Common myeloid progenitor, CD34-positive (primary cell): Measurements from ENCODE around the gene PSKH1.
"Not testable (repeated sequence)": the region's sequence is repeated elsewhere in the genome, so short reads cannot be mapped to it uniquely, and the experiment has no call there.

Experiments used
- CTCF ChIA-PET: fragments of 350-600 bp; sonication (Branson Sonifier 250); formaldehyde crosslinking; loops from one replicate; lab custom pipeline; 2021; ENCODE audit warnings: antibody characterized with exemption; lab: Charles Lee
- POLR2A ChIA-PET: fragments of 350-600 bp; sonication (Branson Sonifier 250); formaldehyde crosslinking; loops from one replicate; lab custom pipeline; 2021; ENCODE audit warnings: antibody characterized with exemption; lab: Charles Lee
- DNase-seq, 3 donors: peaks; one replicate each; pipeline versions ENCODE4 v3.0.0 to v3.0.0-alpha.2; 2013
- H3K27ac ChIP-seq, 2 experiments: 1 replicate in 1 of 2; 2 replicates in 1 of 2; pipeline ENCODE4 v1.7.0; 2013; ENCODE audit warnings: inconsistent platforms in 2 of 2, low read length in 2 of 2, mild to moderate bottlenecking in 2 of 2, low read depth in 1 of 2, moderate library complexity in 1 of 2; ENCODE audit not compliant: severe bottlenecking in 2 of 2, insufficient read depth in 1 of 2, poor library complexity in 1 of 2
- H3K27me3 ChIP-seq, 5 experiments: replicated peaks in 2 of 5; 1 replicate in 3 of 5; 2 replicates in 2 of 5; pipeline versions ENCODE4 v1.6.1 to v1.7.0; 2013; ENCODE audit warnings: low read length in 4 of 5, mild to moderate bottlenecking in 2 of 5, moderate library complexity in 2 of 5, inconsistent platforms in 1 of 5; ENCODE audit not compliant: insufficient read depth in 5 of 5, control insufficient read depth in 4 of 5
- H3K36me3 ChIP-seq, 4 experiments: 1 replicate in 2 of 4; 2 replicates in 2 of 4; pipeline versions ENCODE4 v1.6.1 to v1.7.0; 2013; ENCODE audit warnings: low read length in 3 of 4, control low read depth in 1 of 4, mild to moderate bottlenecking in 1 of 4; ENCODE audit not compliant: control insufficient read depth in 4 of 4, insufficient read depth in 4 of 4
- H3K4me1 ChIP-seq, 4 experiments: 1 replicate in 3 of 4; 2 replicates in 1 of 4; pipeline versions ENCODE4 v1.6.1 to v1.7.1; 2013; ENCODE audit warnings: low read length in 3 of 4, mild to moderate bottlenecking in 3 of 4, control low read depth in 1 of 4, inconsistent platforms in 1 of 4, moderate library complexity in 1 of 4; ENCODE audit not compliant: control insufficient read depth in 4 of 4, insufficient read depth in 4 of 4; ENCODE audit errors: control extremely low read depth in 1 of 4
- H3K4me3 ChIP-seq, 7 experiments: 1 replicate in 4 of 7; 2 replicates in 3 of 7; pipeline versions ENCODE4 v1.5.1 to v1.7.0; 2013; ENCODE audit warnings: mild to moderate bottlenecking in 7 of 7, low read length in 6 of 7, moderate library complexity in 6 of 7, inconsistent platforms in 2 of 7, low read depth in 2 of 7, control low read depth in 1 of 7; ENCODE audit not compliant: insufficient read depth in 4 of 7, control insufficient read depth in 1 of 7; ENCODE audit errors: extremely low read depth in 1 of 7
- H3K9me3 ChIP-seq, 5 experiments: 1 replicate in 4 of 5; 2 replicates in 1 of 5; pipeline versions ENCODE4 v1.6.1 to v1.7.1; 2013; ENCODE audit warnings: low read length in 4 of 5, mild to moderate bottlenecking in 2 of 5, inconsistent platforms in 1 of 5, low read depth in 1 of 5, moderate library complexity in 1 of 5; ENCODE audit not compliant: control insufficient read depth in 4 of 5, insufficient read depth in 2 of 5; ENCODE audit errors: control extremely low read depth in 1 of 5
- WGBS: methylation state at CpG from one replicate; pipeline ENCODE4 v1.1.5; 2013; ENCODE audit not compliant: insufficient coverage; 5-methylcytosine and 5-hydroxymethylcytosine counted together

PSKH1 gene

GRCh38 chr16:67910158-67910557, 17.1 kb downstream of the PSKH1 start:
- ChIA-PET POLR2A (no interaction called here), CTCF (interaction anchor here (0.6 to 22.4 kb wide), 9 partner anchors 10 to 130 kb away, joined by 3 to 216 read pairs (median 4); partner anchors contain the start of genes NRN1L, PSKH1 and PSMB10)
- Histone ChIP-seq H3K4me3 (no peak overlapping the region), H3K9me3 (no peaks in the 10 kb centered on the region), H3K27ac (peak overlapping the region in 1 of 2 experiments; percentile 10), H3K27me3 (no peaks in the 10 kb centered on the region), H3K36me3 (peaks cover 4 to 46% (median 31%) of the 10 kb centered on the region in 4 experiments), H3K4me1 (peaks cover 0 to 15% (median 3%) of the 10 kb centered on the region in 4 experiments)
- WGBS: 66% methylated on average over 2 of the region's 2 CpGs
- peak in 2 of 3 donors; percentile 65 to 68 for DNase-seq

GRCh38 chr16:67914758-67915495, 21.9 kb downstream of the PSKH1 start:
- no peak overlapping the region for H3K27ac ChIP-seq
- no peaks in the 10 kb centered on the region for H3K27me3 ChIP-seq
- WGBS: 95% methylated on average over 4 of the region's 7 CpGs
- no peak for DNase-seq
- CTCF ChIA-PET: interaction anchor here (0.8 to 22.4 kb wide), 6 partner anchors 10 to 243 kb away, joined by 3 to 216 read pairs (median 8); partner anchors contain the start of genes NRN1L, PSKH1 and PSMB10
- POLR2A ChIA-PET: no interaction called here
- H3K4me1 ChIP-seq: peaks cover 0 to 11% (median 2%) of the 10 kb centered on the region in 4 experiments
- H3K4me3 ChIP-seq: no peak overlapping the region
- peaks cover 9 to 66% (median 38%) of the 10 kb centered on the region in 4 experiments for H3K36me3 ChIP-seq
- no peaks in the 10 kb centered on the region for H3K9me3 ChIP-seq

- H3K4me3 ChIP-seq, POLR2A ChIA-PET: not testable (repeated sequence)
- 100% methylated on average over 1 of the region's 2 CpGs for WGBS
Observed at GRCh38 chr16:67915496-67915769, 22.4 kb downstream of the PSKH1 start.

GRCh38 chr16:67915831-67916723, 23.0 kb downstream of the PSKH1 start:
- WGBS: 91% methylated on average over 3 of the region's 7 CpGs
- Histone ChIP-seq H3K27ac (no peak overlapping the region), H3K27me3 (no peaks in the 10 kb centered on the region), H3K9me3 (no peaks in the 10 kb centered on the region), H3K4me3 (no peak overlapping the region), H3K4me1 (peaks cover 0 to under 1% (median 0%) of the 10 kb centered on the region in 4 experiments), H3K36me3 (peaks cover 11 to 59% (median 35%) of the 10 kb centered on the region in 4 experiments)
- POLR2A ChIA-PET: no interaction called here
- CTCF ChIA-PET: interaction anchor here (1.1 to 22.4 kb wide), 8 partner anchors 8 to 244 kb away, joined by 3 to 216 read pairs (median 6); partner anchors contain the start of genes NRN1L and PSKH1
- no peak for DNase-seq

More at GRCh38 chr16:67915496-67915769, 22.4 kb downstream of the PSKH1 start:
- H3K9me3 ChIP-seq, H3K27me3 ChIP-seq, H3K4me1 ChIP-seq, H3K27ac ChIP-seq, DNase-seq: not testable (repeated sequence)
- CTCF ChIA-PET: interaction anchor here (1.1 to 22.4 kb wide), 5 partner anchors 11 to 243 kb away, joined by 4 to 216 read pairs (median 9); partner anchors contain the start of genes NRN1L and PSKH1
- H3K36me3 ChIP-seq: peaks cover 11 to 63% (median 37%) of the 10 kb centered on the region in 4 experiments

GRCh38 chr16:67917140-67917851, 24.2 kb downstream of the PSKH1 start:
- H3K36me3 ChIP-seq: peaks cover 8 to 49% (median 27%) of the 10 kb centered on the region in 4 experiments
- 78% methylated on average over 6 of the region's 6 CpGs for WGBS
- H3K9me3 ChIP-seq: no peaks in the 10 kb centered on the region
- H3K4me1 ChIP-seq: peaks cover 0 to 9% (median 3%) of the 10 kb centered on the region in 4 experiments
- H3K4me3 ChIP-seq: no peak overlapping the region
- no peak overlapping the region for H3K27ac ChIP-seq
- POLR2A ChIA-PET: no interaction called here
- H3K27me3 ChIP-seq: no peaks in the 10 kb centered on the region
- DNase-seq: no peak
- CTCF ChIA-PET: interaction anchor here (1.0 to 22.4 kb wide), 7 partner anchors 9 to 34 kb away, joined by 3 to 359 read pairs (median 3); partner anchors contain the start of genes EDC4, NRN1L and PSKH1

- POLR2A ChIA-PET: no interaction called here
- 97% methylated on average over 3 of the region's 4 CpGs for WGBS
- DNase-seq: no peak
Observed at GRCh38 chr16:67917852-67918236, 24.8 kb downstream of the PSKH1 start.

More at GRCh38 chr16:67917852-67918236, 24.8 kb downstream of the PSKH1 start:
- Histone ChIP-seq H3K4me1 (peaks cover 0 to 14% (median 3%) of the 10 kb centered on the region in 4 experiments), H3K27me3 (no peaks in the 10 kb centered on the region), H3K4me3 (no peak overlapping the region), H3K27ac (no peak overlapping the region), H3K36me3 (peaks cover 8 to 48% (median 26%) of the 10 kb centered on the region in 4 experiments), H3K9me3 (no peaks in the 10 kb centered on the region)
- CTCF ChIA-PET: interaction anchor here (0.7 to 21.3 kb wide), 4 partner anchors 8 to 246 kb away, joined by 3 to 359 read pairs (median 3); partner anchors contain the start of genes EDC4 and NRN1L
